IMR-90 (cell line): ENCODE data around the gene RABGAP1. TPM values are rescaled to one million over a fixed set of nuclear protein-coding genes. Genes with fewer than 3 reads are reported as not detected.
A peak's percentile ranks its signal among the peaks of the same experiment; 100 is the strongest.

ENCODE experiments used
- ATAC-seq: fragments of 200-7000 bp; cut with Tn5 transposase; 2 replicates; pipeline ENCODE4 v1.9.1; 2020; ENCODE audit warnings: low read depth, mild to moderate bottlenecking, moderate library complexity
- BruUV-seq: library from RNA; stranded (reverse); fragments of 400-500 nt; replicated peaks from 2 replicates; lab custom pipeline; 2021; lab: Mats Ljungman, UMichigan
- CTCF ChIA-PET: fragments of 300-600 bp; formaldehyde crosslinking; extraction: SDS; loops from one replicate; lab custom pipeline; 2021; ENCODE audit warnings: antibody characterized with exemption; lab: Yijun Ruan, JAX
- POLR2A ChIA-PET: fragments of 300-600 bp; sonication (Branson Sonifier 250); formaldehyde crosslinking; loops from one replicate; lab custom pipeline; 2022; ENCODE audit warnings: antibody characterized with exemption; ENCODE audit not compliant: unreplicated experiment; lab: Charles Lee
- DNase-seq: peaks from one replicate; pipeline ENCODE4 v3.0.0; 2013
- H2AFZ ChIP-seq: replicated peaks from 2 replicates; pipeline ENCODE3; 2013; ENCODE audit warnings: low read length, mild to moderate bottlenecking; ENCODE audit not compliant: poor library complexity
- H2AK5ac ChIP-seq: 2 replicates; pipeline ENCODE4 v1.6.1; 2013; ENCODE audit warnings: low read depth, low read length, inconsistent platforms
- H2AK9ac ChIP-seq: replicated peaks from 2 replicates; pipeline ENCODE3; 2013; ENCODE audit warnings: mild to moderate bottlenecking, low read depth, low read length, moderate library complexity; ENCODE audit not compliant: poor library complexity
- H2BK120ac ChIP-seq: 2 replicates; pipeline ENCODE4 v1.6.1; 2013; ENCODE audit warnings: low read depth, low read length, inconsistent platforms
- H2BK15ac ChIP-seq: 3 replicates; pipeline ENCODE4 v1.6.1; 2013; ENCODE audit warnings: low read depth, low read length, inconsistent platforms
- H2BK20ac ChIP-seq: 2 replicates; pipeline ENCODE4 v1.6.1; 2013; ENCODE audit warnings: low read depth, mild to moderate bottlenecking, inconsistent platforms, low read length, moderate library complexity
- H2BK5ac ChIP-seq: 2 replicates; pipeline ENCODE4 v1.6.1; 2013; ENCODE audit warnings: mild to moderate bottlenecking, low read depth, low read length, inconsistent platforms; ENCODE audit not compliant: poor library complexity, severe bottlenecking
- H3K14ac ChIP-seq: replicated peaks from 2 replicates; pipeline ENCODE4 v1.6.1; 2013; ENCODE audit warnings: low read depth, low read length, inconsistent platforms
- H3K18ac ChIP-seq: 2 replicates; pipeline ENCODE4 v1.6.1; 2013; ENCODE audit warnings: low read depth, low read length, control low read depth
- H3K23ac ChIP-seq: 2 replicates; pipeline ENCODE4 v1.6.1; 2013; ENCODE audit warnings: low read depth, low read length, inconsistent platforms
- H3K27ac ChIP-seq: 2 replicates; pipeline ENCODE4 v1.5.1; 2013; ENCODE audit warnings: mild to moderate bottlenecking, control low read depth, low read length; ENCODE audit not compliant: insufficient read depth
- H3K27me3 ChIP-seq: 2 replicates; pipeline ENCODE4 v1.6.1; 2013; ENCODE audit warnings: low read length; ENCODE audit not compliant: control insufficient read depth, insufficient read depth
- H3K36me3 ChIP-seq: 2 replicates; pipeline ENCODE4 v1.6.1; 2013; ENCODE audit warnings: low read length, mixed read lengths; ENCODE audit not compliant: control insufficient read depth, insufficient read depth
- H3K4ac ChIP-seq: 2 replicates; pipeline ENCODE4 v1.6.1; 2013; ENCODE audit warnings: low read depth, low read length, inconsistent platforms
- H3K4me1 ChIP-seq: 2 replicates; pipeline ENCODE4 v1.6.1; 2013; ENCODE audit warnings: low read length, mixed read lengths; ENCODE audit not compliant: control insufficient read depth, insufficient read depth
- H3K4me2 ChIP-seq: 2 replicates; pipeline ENCODE4 v1.6.1; 2013; ENCODE audit warnings: low read depth, mild to moderate bottlenecking, control low read depth, low read length, moderate library complexity
- H3K4me3 ChIP-seq: 2 replicates; pipeline ENCODE4 v1.5.1; 2013; ENCODE audit warnings: low read depth, mild to moderate bottlenecking, control low read depth, low read length, moderate library complexity; ENCODE audit not compliant: insufficient read depth
- H3K56ac ChIP-seq: 2 replicates; pipeline ENCODE4 v1.6.1; 2013; ENCODE audit warnings: low read length, inconsistent platforms; ENCODE audit not compliant: insufficient read depth; ENCODE audit errors: extremely low read depth
- H3K79me1 ChIP-seq, 2 experiments: 2 replicates each; pipeline ENCODE4 v1.6.1; 2013; ENCODE audit warnings: low read length in 2 of 2, inconsistent platforms in 1 of 2, low read depth in 1 of 2
- H3K9ac ChIP-seq: 2 replicates; pipeline ENCODE4 v1.6.1; 2013; ENCODE audit warnings: low read depth, low read length, control low read depth
- H3K9me1 ChIP-seq: 2 replicates; pipeline ENCODE4 v1.6.1; 2013; ENCODE audit warnings: low read length, inconsistent platforms; ENCODE audit not compliant: insufficient read depth
- H3K9me3 ChIP-seq: 2 replicates; pipeline ENCODE4 v1.6.1; 2013; ENCODE audit warnings: low read length; ENCODE audit not compliant: control insufficient read depth, insufficient read depth
- H4K20me1 ChIP-seq: 2 replicates; pipeline ENCODE4 v1.6.1; 2013; ENCODE audit warnings: low read length, inconsistent platforms; ENCODE audit not compliant: insufficient read depth
- H4K5ac ChIP-seq: 2 replicates; pipeline ENCODE4 v1.6.1; 2013; ENCODE audit warnings: mild to moderate bottlenecking, low read depth, low read length, control low read depth
- H4K8ac ChIP-seq, 2 experiments: 2 replicates each; pipeline ENCODE4 v1.6.1; 2013; ENCODE audit warnings: low read depth in 2 of 2, low read length in 2 of 2, control low read depth in 1 of 2, inconsistent platforms in 1 of 2
- H4K91ac ChIP-seq: 2 replicates; pipeline ENCODE4 v1.6.1; 2013; ENCODE audit warnings: low read depth, low read length, inconsistent platforms; ENCODE audit not compliant: insufficient read depth
- BHLHE40 ChIP-seq: fragments of 150-350 bp; IDR thresholded peaks from 2 replicates; pipeline ENCODE4 v1.6.1; 2016; ENCODE audit warnings: mild to moderate bottlenecking, low read depth, low read length
- CEBPB ChIP-seq: IDR thresholded peaks from 2 replicates; pipeline ENCODE4 v1.6.1; 2012; ENCODE audit warnings: low read depth, low read length, improper control_type of control experiment
- CHD1 ChIP-seq: IDR thresholded peaks from 2 replicates; pipeline ENCODE4 v1.6.1; 2012; ENCODE audit warnings: low read depth, low read length, improper control_type of control experiment
- FOS ChIP-seq: fragments of 150-350 bp; IDR thresholded peaks from 2 replicates; pipeline ENCODE4 v1.6.1; 2016; ENCODE audit warnings: low read depth, low read length
- MAFK ChIP-seq: IDR thresholded peaks from 2 replicates; pipeline ENCODE4 v1.6.1; 2012; ENCODE audit warnings: low read depth, low read length, improper control_type of control experiment
- MAZ ChIP-seq: IDR thresholded peaks from 2 replicates; pipeline ENCODE4 v1.6.1; 2012; ENCODE audit warnings: low read depth, mild to moderate bottlenecking, low read length, improper control_type of control experiment, moderate library complexity, borderline replicate concordance
- MXI1 ChIP-seq: IDR thresholded peaks from 2 replicates; pipeline ENCODE4 v1.6.1; 2012; ENCODE audit warnings: low read depth, mild to moderate bottlenecking, low read length, moderate library complexity, borderline replicate concordance
- NFE2L2 ChIP-seq: fragments of 150-350 bp; IDR thresholded peaks from 2 replicates; pipeline ENCODE4 v1.6.1; 2016; ENCODE audit warnings: low read depth, mild to moderate bottlenecking, low read length
- RAD21 ChIP-seq: IDR thresholded peaks from 2 replicates; pipeline ENCODE4 v1.6.1; 2012; ENCODE audit warnings: low read length, improper control_type of control experiment
- WGBS, 2 experiments: methylation state at CpG; one replicate each; pipeline versions ENCODE4 v1.1.5 to v1.1.7; 2013; ENCODE audit warnings: missing lambda C conversion rate in 2 of 2; ENCODE audit not compliant: insufficient read length in 1 of 2; ENCODE audit errors: extremely low coverage in 2 of 2; 5-methylcytosine and 5-hydroxymethylcytosine counted together
- dilution Hi-C: fragments of 300-500 bp; cut with HindIII; formaldehyde crosslinking; loops from one replicate; pipeline ENCODE4 v1.14.3; 2018; ENCODE audit warnings: low sequenced_read_pairs; ENCODE audit not compliant: unreplicated experiment
- in situ Hi-C: fragments of 300-500 bp; cut with MboI; formaldehyde crosslinking; loops from 3 replicates; pipeline ENCODE4 v1.14.3; 2019; ENCODE audit warnings: low sequenced_read_pairs, inconsistent platforms, mixed read lengths
- intact Hi-C: fragments of 100-400 bp; cut with micrococcal nuclease; formaldehyde crosslinking; loops from 2 replicates; pipeline ENCODE4 v1.10.0; 2022
- polyA plus RNA-seq, 3 experiments: library from polyadenylated mRNA; depleted of rRNA; stranded (reverse); fragments of >200 nt; gene quantifications; 2 replicates each; pipeline ENCODE4 v1.2.3, GENCODE V29; 2012; ENCODE audit warnings: low replicate concordance in 1 of 3
- total RNA-seq: library from RNA; depleted of rRNA; stranded (reverse); fragments of >200 nt; gene quantifications from 2 replicates; pipeline ENCODE4 v1.2.3, GENCODE V29; 2012
- TF ChIP-seq, protein P1 (sequence below): fragments of 150-350 bp; IDR thresholded peaks from 2 replicates; pipeline ENCODE4 v1.6.1; 2016; ENCODE audit warnings: low read depth, mild to moderate bottlenecking, low read length, moderate library complexity, borderline replicate concordance
- TF ChIP-seq, protein P2 (sequence below): fragments of 150-350 bp; IDR thresholded peaks from 2 replicates; pipeline ENCODE4 v1.6.1; 2017; ENCODE audit warnings: mild to moderate bottlenecking, antibody characterized with exemption, low read length, low read depth

The RABGAP1 gene
- total and polyA plus RNA-seq, 2 of the 4 experiments (the other 2 are of a cell fraction): 20.0 to 53.9 TPM

DNA sequence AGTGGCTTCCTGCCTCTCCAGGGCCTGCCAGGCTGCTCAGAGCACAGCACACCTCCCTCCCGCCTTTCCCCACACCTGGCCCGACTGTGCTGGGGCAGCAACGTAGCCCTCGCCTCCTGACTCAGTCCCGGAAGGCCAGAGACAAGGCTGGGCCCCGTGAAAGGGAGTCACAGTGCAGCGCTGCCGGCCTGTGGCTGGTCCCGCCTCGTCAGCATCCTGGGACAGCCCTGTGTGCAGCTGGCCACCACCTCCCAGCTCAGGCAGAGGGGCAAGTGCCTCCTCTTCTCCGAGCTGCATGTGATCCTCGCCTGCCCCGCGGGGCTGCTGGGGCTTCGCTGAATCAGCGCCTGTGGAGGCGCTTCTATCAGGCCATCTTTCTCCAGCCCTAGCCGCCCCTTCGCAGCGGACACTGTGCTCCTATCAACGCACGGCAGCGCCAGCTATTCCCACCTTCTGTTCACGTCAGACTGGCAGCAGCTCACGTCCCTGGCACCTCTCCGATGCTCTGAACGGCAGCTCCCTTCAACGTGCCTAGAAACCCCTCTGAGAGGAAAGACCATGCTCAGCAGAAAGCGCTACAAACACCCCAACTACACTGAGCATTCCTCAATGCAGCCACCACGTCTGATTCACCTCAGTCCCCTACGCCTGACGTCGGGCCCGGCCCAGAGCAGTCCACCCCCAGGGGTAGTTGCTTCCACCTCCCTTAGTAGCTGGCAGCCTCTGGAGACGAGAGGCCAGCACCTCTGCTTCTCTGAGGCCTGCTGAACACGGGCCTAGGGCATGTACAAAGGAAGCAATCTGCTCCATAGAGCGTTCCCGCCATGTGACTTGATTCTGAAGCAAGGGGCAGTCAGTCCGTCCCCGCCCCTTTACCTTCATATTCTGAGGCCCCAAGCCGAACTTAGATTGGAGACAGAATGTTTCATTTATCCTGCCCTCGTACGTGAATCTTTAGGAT is 171.5 kb downstream of the RABGAP1 start:
- Histone ChIP-seq H3K36me3 (peaks cover 22% of the 10 kb centered on the region), H3K27ac (no peak overlapping the region), H2BK120ac (no peak overlapping the region), H3K9me1 (peaks cover 6% of the 10 kb centered on the region; the same call in 1 of the 2 replicates), H3K9ac (no peak overlapping the region), H3K18ac (no peak overlapping the region), H3K9me3 (no peaks in the 10 kb centered on the region), H3K4me1 (no peaks in the 10 kb centered on the region), H4K20me1 (no peaks in the 10 kb centered on the region), H2BK15ac (no peak overlapping the region), H2AK9ac (peak overlapping the region; percentile 56), H3K4me2 (no peak overlapping the region), H3K4me3 (no peak overlapping the region), H3K14ac (no peak overlapping the region), H2BK20ac (no peak overlapping the region), H4K91ac (no peak overlapping the region), H3K56ac (no peak overlapping the region), H3K4ac (no peak overlapping the region), H3K27me3 (no peaks in the 10 kb centered on the region), H4K8ac (no peak overlapping the region), H3K23ac (no peak overlapping the region), H2AFZ (peak overlapping the region; percentile 60), H2AK5ac (no peak overlapping the region), H2BK5ac (no peak overlapping the region), H3K79me1 (no peaks in the 10 kb centered on the region), H4K5ac (no peak overlapping the region)
- ChIA-PET POLR2A (no interaction called here), CTCF (no interaction called here)
- intact Hi-C loops: no loop called here
- no TSS peak for BruUV-seq
- ATAC-seq (peak; percentile 48), DNase-seq (no peak)
- no peak for TF ChIP-seq BHLHE40
- no peak for TF ChIP-seq NFE2L2
- TF ChIP-seq RAD21: no peak
- TF ChIP-seq, protein P1, sequence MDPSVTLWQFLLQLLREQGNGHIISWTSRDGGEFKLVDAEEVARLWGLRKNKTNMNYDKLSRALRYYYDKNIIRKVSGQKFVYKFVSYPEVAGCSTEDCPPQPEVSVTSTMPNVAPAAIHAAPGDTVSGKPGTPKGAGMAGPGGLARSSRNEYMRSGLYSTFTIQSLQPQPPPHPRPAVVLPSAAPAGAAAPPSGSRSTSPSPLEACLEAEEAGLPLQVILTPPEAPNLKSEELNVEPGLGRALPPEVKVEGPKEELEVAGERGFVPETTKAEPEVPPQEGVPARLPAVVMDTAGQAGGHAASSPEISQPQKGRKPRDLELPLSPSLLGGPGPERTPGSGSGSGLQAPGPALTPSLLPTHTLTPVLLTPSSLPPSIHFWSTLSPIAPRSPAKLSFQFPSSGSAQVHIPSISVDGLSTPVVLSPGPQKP: no peak
- TF ChIP-seq CEBPB: no peak
- no peak for TF ChIP-seq MAZ
- TF ChIP-seq MAFK: no peak
- TF ChIP-seq, protein P2, sequence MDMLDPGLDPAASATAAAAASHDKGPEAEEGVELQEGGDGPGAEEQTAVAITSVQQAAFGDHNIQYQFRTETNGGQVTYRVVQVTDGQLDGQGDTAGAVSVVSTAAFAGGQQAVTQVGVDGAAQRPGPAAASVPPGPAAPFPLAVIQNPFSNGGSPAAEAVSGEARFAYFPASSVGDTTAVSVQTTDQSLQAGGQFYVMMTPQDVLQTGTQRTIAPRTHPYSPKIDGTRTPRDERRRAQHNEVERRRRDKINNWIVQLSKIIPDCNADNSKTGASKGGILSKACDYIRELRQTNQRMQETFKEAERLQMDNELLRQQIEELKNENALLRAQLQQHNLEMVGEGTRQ: no peak
- TF ChIP-seq FOS: no peak
- TF ChIP-seq MXI1: no peak
- no peak for TF ChIP-seq CHD1
- dilution Hi-C loops: no loop called here
- in situ Hi-C loops: no loop called here
- 57% methylated on average over 17 of the region's 43 CpGs; no CpG with 5 or more reads in 1 of the 2 experiments for WGBS, 2 experiments
